Activated CD8-positive, alpha-beta memory T cell treated with anti-CD3 and anti-CD28 coated beads, Interleukin-2, amount 50 U/mL, for 4 hours (primary cell): ENCODE results near the gene PTPN7.
"Not testable (repeated sequence)": the region's sequence is repeated elsewhere in the genome, so short reads cannot be mapped to it uniquely, and the experiment has no call there.

Experiments used
- DNase-seq: peaks from one replicate; pipeline ENCODE4 v3.0.0-alpha.2; 2020

The PTPN7 gene

DNA sequence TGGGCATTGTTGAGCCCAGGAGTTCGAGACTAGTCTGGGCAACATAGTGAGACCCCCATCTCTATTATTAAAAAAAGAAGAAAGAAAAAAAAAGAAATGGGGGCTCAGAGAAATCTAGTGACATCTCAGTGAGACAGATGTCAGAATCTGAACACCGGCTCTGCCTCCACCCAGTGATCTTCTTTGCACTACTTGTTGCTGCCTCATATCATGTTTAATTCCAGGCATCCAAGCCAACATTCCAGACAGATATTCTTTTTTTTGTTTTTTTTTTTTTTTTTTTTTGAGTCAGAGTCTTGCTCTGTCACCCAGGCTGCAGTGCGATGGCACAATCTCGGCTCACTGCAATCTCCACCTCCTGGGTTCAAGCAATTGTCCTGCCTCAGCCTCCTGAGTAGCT lies 10.8 kb downstream of the PTPN7 start:
- no peak for DNase-seq

DNA sequence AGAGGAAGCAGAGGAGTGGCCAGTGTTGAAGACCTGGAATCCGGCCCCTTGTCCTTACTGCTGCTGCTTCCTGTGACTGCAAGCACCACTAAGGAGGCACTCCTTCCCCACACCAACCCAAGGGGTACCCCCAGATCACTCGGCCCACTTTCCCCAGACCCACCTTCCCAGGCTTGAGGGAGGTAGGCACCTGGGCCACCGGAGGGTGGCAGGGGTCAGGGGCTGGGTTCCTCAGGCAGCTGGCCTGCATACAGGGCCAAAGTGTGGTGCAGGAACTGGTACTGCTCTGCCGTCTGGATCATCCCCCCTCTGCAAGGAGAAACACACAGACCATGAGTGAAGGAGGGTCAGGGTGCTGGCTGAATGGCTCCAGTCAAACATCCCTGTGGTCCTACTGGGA lies 12.0 kb downstream of the PTPN7 start:
- no peak for DNase-seq

DNA sequence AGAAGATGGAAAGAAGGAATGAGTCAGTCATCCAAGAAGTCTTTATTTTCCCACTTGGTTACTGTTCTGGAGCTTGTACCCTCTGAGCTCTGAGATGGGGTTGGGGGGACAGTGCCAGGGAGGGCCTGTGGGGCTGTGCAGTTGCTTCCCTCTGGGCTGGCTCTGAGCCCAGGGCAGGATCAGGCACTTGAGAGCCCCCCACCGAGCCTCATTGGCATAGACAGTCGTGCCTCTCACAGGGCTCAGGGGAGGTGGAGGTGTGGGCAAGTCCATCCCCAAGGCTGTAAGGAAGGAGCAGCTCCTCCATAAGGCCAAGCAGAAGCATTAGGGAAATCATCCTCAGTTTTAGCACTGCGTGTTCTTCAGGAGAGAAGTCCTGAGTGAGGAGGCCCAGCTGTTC lies 13.4 kb downstream of the PTPN7 start:
- no peak for DNase-seq

DNA sequence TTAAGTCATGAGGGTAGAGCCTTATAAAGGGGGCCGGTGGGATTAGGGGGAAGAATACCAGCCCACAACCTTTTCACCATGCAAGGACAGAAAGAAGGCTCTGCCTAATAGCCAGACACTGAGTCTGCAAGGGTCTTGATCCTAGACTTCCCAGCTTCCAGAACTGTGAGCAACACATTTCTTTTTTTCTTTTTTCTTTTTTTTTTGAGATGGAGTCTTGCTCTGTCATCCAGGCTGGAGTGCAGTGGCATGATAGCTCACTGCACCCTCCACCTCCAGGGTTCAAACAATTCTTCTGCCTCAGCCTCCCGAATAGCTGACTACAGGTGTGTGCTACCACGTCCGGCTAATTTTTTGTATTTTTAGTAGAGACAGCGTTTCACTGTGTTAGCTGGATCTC lies 14.1 kb downstream of the PTPN7 start:
- DNase-seq, result no peak

DNA sequence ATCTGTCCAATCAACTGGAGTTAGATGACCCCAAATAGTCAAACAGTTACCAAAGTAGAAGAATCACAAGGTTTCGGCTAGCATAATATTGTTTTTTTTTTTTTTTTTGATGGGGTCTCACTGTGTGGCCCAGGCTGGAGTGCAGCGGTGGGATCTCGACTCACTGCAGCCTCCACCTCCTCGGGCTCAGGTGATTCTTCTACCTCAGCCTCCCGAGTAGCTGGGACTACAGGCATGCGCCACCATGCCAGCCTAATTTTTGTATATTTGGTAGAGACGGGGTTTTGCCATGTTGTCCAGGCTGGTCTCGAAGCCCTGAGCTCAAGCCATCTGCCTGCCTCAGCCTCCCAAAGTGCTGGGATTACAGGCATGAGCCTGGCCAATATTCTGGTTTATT lies 14.7 kb downstream of the PTPN7 start:
- DNase-seq, result not testable (repeated sequence)

DNA sequence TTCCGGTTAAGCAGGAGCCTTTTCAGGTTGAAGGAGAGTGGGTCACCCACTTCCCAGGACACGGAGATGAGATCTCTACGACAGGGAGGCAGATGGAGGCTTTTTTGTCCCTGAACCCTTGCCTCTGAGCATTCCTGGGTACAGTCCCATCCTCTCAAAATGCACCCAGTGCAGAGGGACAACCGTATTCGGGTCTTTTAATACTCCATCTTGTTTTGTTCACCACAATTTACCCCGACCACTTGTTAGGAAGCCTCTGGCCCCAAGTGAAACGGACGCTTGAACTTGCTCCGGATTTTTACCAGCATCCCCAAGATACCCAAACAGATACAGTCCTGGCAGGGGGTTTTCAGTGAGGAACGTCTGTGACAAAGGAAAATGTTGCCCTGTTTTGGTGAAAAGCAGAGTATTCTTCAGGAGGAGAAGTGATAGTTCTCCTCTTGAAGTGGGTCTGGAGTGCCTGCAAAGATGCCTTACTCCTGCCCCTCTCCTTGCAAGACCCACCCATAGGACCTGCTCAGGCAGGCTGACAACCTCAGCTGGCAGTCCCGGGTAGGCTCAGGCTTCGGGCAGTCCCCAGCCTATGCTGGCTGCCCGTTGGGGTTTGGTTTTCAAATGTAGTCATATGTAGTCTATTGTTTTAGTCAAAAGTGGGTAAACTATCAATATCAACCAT lies 15.2 kb downstream of the PTPN7 start:
- DNase-seq, result no peak

DNA sequence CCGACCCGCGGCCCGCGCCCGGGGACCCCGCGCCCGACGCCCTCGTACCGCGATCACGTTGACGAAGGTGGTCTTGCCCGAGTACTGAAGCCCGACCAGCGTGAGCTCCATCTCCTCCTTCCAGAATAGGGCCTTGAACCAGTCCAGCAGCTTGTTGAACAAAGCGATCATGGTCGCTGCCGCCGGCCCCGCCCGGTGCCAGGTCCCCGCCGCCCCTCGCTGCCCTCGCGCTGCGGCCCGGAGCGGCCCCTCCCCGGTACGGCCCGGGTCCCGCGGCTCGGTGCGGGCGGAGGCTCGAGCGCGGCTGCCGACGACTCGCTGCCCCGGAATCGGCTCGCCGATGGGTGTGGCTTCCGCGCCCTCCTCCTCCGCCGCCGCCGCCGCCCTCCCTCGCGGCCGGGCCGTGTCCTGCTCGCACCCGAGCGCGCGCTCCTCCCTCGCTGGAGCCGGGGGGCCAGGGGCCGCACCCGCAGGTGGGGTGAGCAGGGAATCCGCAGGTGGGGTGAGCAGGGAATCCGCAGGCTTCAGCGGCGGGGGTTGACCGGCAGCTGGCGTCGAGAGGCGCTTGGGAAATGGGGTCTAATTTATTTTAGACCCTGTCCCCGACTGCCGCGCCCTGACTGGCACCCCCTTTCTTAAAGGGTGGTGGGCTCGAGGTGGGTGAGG lies 15.9 kb downstream of the PTPN7 start, which contains the start of gene ARL8A:
ARL8A (minus strand) TSS at position 336 of the 666 bp plus-strand sequence; CDS start at position 171, 165 bp downstream.
- DNase-seq, result peak; percentile 71

DNA sequence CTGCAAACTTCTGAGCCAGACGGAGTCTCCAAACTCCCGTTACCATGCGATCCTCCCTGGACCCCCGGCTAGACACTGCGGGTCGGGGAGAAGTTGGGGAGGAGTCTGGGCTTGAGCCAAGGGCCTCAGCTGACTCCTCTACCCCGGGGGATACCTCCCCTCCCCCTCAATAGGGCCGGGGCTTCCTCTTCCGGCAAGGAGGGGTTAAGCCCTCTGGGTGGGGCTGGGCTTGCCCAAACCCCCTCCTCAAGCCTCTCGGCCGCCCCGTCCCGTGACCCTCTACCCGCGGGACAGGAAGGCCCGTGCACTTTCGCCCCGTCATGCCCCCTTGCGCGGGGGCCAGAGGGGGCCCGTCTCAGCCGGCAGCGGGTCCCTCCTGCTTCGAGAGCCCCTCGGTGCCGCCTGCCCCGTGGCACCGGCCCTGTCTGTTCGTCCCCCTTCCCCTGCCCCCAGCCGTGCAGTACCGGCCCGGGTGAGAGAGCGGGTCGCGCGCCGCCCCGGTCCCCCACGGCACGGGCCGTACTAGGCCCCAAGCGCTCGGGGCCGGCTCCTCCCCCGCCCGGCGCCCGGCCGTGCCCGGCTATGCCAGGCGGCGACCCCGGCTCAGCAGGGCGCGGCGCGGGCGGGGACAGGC lies 16.5 kb downstream of the PTPN7 start:
- peak; percentile 34 for DNase-seq

DNA sequence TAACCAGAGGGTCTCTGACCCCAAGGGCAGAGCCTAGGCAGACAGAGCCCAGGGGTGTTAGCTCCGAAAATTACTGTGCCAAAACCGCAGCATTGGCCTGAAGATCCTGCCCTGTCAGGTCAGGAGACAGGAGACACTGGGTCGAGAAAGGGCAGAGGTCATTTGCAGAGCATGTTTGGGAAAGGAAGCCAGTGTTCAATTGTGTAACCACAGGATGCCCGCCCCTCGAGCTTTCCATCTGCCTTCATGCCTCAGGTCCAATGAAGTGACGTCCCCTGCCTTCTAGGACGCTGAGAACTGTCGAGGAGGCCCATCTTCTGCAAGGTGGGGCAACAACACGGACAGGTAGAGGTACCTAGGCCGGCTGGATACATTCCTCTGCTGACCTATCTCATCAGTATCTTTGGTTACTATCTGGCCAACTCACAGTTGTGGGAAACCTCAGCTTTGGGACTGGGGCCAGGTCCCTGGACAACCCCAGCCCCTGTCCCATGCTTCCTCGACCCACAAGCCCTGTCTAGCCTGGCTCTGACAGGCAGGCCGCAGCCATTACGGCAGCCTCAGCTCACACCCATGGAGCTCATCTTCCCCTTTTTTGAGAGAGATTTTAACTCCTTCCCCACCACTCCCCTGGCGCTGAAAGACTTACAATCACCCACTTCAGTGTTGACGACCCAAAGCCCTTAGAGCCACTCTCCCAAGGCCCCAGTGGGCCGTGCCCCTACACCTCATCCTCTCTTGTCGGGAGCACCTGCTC lies 17.2 kb downstream of the PTPN7 start:
- DNase-seq, result no peak

DNA sequence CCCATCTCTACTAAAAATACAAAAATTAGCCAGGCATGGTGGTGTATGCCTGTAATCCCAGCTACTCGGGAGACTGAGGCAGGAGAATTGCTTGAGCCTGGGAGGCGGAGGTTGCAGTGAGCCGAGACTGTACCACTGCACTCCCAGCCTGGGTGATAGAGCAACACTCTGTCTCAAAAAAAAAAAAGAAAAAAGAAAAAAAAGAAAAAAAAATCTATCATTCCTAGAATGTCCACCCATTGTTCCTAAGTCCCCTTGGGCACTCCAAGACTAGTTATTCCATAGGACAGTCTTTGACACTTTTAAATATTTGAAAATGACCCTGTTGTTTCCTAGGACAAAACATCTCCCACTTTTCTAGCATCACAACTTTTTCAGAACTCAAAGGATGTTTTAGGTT lies 18.9 kb downstream of the PTPN7 start:
- not testable (repeated sequence) for DNase-seq

DNA sequence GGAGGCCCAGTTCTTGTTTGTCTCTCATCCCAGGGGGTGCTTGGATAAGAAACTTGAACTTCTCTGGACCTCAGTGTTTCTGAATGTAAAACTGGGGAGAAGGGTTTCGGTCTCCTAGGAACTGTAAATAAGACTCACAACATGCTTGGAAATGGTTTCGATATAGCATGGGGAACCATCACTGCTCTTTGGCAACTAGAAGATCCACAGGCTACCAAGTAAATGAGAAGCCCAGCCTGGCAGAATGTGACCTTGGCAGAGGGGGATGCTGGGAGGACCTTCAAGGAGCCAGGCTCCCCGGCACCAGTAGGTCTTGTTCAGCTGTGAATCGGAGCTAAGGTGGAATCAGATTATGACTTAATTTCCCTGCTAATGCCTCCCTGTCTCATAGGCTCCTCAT lies 19.6 kb downstream of the PTPN7 start:
- no peak for DNase-seq

DNA sequence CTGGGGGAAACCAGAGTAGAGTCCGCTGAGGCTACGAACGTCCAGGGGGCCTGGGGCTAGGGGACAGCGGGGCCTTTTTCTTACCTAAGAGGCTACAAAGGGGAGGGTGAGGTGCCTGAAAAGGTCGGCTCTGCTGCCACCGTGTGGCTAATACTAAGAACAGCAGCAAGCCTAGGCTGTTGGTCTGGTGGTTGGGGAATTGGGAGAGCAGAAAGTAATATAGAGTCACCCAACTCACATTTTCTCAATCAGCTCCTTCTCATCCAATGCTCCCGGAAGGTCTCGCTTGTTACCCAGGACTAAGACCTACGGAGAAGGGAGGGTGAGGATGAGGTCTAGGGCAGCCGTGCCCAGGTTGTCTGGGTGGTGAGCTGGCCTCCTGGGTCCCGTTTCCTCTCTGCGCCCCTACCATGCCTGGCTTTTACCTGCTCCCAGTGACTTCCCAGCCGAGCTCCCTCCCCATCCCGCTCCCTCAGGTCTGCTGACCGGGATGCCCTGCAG lies 25.1 kb downstream of the PTPN7 start:
- DNase-seq, result peak; percentile 49

DNA sequence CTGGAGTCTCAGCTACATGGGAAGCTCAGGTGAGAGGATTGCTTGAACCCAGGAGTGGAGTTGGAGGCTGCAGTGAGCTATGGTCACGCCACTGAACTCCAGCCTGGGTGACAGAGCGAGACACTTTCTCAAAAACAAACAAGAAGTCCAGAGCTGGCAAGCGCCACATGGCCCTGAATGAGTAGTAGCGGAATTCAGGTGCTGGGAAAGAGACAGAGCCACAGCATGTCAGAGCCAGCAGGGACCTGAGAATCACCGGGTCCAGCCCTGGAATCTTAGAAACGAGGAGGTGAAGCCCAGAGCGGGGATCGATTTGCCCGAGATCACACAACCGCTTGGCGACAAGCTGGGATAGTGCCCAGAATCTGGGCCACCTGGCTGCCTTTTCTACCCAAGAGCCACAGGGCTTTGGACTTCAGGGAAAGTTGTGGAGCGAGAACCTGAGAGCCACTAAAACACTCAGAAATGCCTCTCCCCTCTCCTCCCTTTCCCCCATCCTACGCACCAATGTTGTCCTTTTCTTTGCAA lies 25.7 kb downstream of the PTPN7 start:
- no peak for DNase-seq

DNA sequence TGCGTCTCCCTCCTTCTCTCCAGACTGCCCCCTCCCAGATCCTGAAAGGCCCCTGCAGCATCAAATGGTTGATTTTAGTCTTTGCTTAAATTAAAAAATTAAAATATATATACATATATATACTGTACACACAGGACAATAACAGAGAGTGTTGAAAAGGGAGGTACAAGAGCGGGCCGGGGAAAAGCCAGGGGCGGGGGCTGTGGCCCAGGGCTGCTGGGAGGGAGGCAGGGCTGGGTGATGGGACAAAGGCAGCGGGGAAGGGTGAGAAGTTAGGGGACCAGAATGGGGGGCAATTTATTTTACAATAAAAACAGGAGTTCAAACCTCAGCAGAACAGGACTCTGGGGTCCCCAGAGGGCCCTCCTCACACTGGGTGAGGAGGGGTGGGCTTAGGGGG lies 26.4 kb downstream of the PTPN7 start:
- DNase-seq, result no peak

DNA sequence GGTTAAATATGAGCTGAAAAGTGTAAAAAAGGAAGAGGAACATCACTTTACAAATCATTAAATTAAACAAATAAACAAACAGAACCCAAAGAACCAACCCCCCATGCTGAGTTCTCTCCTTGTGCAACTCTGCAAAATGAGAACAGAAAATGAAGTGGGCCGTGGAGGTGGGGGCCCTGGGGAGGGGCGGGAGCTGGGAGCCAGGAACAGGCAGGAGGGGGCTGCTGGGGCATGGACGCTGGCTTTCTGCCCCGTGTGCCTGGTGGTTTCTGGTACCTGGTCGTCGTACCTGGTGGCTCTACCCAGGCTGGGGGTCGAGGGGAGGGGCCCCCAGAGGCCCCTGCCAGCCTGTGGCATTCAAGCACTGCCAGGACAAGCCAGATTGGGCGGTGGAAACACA lies 26.9 kb downstream of the PTPN7 start:
- DNase-seq, result no peak

DNA sequence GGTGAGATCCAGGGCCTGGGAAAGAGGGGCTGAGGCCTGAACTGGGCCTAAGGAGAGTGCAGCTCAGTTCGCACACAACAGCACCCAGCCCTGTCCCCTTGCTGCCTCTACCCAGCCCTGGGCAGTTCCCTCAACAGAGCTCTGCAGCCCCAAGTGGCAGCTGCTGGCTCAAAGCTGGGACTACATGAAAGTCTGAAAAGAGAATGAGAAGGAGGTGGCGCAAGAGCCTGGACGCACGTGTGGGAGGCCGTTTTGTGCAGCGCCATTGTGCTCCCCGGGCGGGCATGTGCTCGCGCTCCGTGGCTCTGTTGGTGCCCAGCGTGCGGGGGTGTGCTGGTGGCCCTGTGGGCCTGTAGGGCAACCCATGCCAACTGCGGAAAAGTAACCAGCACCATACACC lies 27.4 kb downstream of the PTPN7 start:
- no peak for DNase-seq

DNA sequence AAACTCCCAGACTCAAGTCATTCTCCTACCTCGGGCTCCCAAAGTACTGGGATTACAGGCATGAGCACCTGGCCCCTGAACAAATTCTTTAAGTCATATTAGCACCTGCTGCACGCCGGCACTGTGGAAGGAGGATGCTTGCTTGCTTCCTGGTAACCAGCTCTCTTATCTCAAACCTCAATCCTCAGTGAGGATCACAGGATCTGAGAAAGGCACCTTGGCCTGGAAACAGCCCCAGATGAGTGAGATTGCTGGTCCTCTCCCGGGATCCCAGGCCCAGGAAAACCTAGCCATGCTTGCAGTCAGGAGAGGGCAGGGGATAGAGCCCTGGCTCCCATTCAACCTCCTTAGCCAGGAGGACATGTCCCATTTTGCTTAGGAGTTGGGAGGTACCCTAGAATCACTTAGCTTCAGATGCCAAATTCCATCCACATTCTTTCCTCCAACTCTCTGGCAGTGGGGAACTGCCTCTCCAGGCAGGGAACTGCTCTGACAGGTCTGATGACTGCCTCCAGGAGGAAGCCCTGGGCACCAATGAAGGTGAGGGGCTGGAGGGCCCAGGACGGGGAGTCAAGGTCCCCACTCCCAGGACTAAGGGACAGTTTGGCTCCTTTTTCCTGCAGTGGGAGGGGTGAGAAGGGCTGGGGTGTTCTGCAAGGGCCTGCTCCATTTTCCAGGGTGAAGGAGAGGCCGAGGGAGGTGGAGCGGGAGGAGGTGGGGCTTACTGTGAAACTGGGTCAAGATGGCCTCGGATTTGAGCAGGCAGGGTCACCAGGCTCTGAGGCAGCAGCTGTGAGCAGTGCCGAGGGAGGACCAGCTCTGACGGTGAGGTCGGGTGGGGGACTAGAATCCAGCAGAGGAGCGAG lies 28.2 kb downstream of the PTPN7 start:
- no peak for DNase-seq

DNA sequence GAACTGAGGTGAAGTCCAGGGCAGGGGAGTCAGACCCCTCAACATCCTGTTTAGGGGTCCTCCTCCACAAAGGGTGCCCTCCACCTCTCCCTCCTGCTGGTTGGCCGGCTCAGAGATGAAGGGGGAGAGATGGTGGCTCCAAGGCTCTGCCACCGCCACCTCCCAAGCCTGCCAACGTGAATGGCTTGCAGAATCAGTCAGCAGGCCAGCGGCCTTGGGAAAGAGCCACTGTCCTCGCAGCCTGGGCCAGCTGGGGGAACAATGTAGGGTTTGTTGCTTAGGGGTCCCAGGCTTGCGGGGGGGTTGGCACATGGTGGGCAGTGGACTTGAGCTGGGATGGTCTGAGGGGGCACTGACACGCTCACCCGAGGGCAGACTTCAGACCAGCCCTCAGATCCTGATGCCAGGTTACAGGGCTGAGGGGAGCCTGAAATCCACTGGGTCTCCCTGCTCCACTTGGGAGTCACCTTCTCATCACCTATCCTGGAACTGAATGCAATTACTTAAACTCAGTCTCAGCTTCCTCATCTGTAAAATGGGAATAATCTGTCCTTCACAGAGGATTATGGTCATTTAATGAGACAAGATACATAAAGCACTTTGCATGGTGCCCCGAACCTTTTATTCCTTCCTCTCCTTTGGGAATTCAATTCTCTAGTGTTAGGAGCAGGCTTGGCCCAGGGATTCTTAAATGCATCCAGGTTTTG lies 29.4 kb downstream of the PTPN7 start:
- DNase-seq, result no peak

DNA sequence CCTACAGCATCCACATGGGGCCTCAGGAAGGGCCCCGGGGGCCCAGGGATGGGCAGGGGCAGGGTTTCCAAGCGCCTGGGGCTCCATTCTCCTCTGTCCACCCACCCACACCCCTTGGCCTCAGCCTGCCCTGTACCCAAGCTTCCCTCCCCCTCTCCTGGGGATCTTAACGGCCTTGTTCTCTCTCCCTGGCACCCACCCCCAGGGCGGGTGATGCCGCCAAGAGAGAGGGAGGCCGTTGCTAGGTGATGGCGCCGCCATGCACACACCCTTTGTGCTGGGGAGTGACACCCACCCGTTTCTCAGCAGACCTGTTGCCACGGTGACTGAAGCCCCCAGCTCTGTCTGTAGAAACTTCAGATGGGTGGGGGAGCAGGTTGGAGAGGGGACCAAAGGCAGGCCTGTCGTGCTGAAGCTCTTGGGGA lies 30.1 kb downstream of the PTPN7 start:
- DNase-seq, result no peak

DNA sequence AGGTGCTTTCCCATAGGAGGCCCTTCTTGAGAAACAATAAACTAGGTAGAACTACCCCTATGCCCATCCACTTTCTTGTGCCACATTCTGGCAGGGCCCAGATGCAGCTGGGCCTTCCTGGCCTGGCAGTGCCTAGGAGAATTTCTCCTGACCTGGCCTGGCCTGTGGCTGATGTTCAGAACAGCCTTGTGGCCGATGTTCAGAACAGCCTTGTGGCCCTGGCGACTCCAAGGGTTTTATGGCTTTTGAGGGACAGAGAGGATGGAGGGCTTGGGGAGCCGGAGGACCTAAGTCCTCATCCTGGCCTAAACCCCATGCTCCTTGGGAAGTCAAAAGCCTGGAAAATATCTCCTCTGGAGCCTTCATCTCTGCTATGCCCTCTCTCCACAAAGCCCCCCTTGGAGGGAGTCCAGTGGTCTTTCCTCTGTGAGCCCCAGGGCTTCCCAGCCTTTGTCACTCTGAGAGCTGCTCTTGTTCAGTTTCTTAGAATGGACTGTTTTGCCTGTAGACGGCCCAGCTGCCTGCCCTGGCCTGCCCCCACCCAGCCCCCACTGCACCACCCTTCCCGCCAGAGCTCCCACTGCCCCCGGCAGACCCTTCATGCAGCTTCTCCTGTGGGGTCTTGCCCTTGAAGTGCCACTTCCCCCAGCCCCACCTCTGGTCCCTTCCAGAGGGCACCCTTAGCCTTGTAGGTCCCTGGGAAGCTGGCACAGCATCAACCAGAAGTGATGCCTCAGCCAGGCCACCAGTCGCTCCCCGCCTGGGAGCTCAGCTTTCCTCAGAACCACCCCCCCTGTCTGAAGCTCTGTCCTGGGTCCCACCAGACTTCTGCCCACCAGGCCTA lies 30.7 kb downstream of the PTPN7 start:
- no peak for DNase-seq
